GM13976 (cell line): Measurements from ENCODE around the gene CA7.

Experiments
- DNase-seq: peaks from one replicate; pipeline ENCODE4 v3.0.0; 2012; ENCODE audit warnings: low spot score
- CTCF ChIP-seq: IDR thresholded peaks from 2 replicates; pipeline ENCODE4 v1.5.1; 2012; ENCODE audit warnings: borderline replicate concordance, mild to moderate bottlenecking; ENCODE audit not compliant: insufficient read depth; ENCODE audit errors: extremely low read depth, missing control alignments, control extremely low read depth
- in situ Hi-C: fragments of 300-500 bp; cut with MboI; formaldehyde crosslinking; loops from one replicate; pipeline ENCODE4 v1.12.0; 2022; ENCODE audit warnings: low sequenced_read_pairs, mixed read lengths, inconsistent platforms; ENCODE audit not compliant: unreplicated experiment

The CA7 gene

GRCh38 chr16:66832661-66833305 is 11.4 kb upstream of the CA7 start:
- no peak for DNase-seq
- TF ChIP-seq CTCF, result no peak
- in situ Hi-C loops, result no loop called here

GRCh38 chr16:66834746-66835145 is 9.5 kb upstream of the CA7 start:
- in situ Hi-C loops, result no loop called here
- no peak for DNase-seq
- TF ChIP-seq CTCF, result no peak

- in situ Hi-C loops, result no loop called here
- no peak for TF ChIP-seq CTCF
- DNase-seq, result no peak
Observed at GRCh38 chr16:66840883-66841282, 3.3 kb upstream of the CA7 start.

GRCh38 chr16:66841366-66841765 is 2.8 kb upstream of the CA7 start:
- TF ChIP-seq CTCF, result no peak
- in situ Hi-C loops, result no loop called here
- DNase-seq, result no peak

GRCh38 chr16:66842765-66843164 is 1.4 kb upstream of the CA7 start:
- no peak for TF ChIP-seq CTCF
- no peak for DNase-seq
- in situ Hi-C loops, result no loop called here

- TF ChIP-seq CTCF, result no peak
- DNase-seq, result no peak
- in situ Hi-C loops, result no loop called here
Observed at GRCh38 chr16:66843191-66843590, 1.0 kb upstream of the CA7 start.

- DNase-seq, result no peak
- TF ChIP-seq CTCF, result no peak
- in situ Hi-C loops, result no loop called here
Observed at GRCh38 chr16:66844009-66844341, 239 bp upstream of the CA7 start.
